HG03066 (cell line): Measurements from ENCODE around the gene PTPRD.

Experiments
- ATAC-seq: cut with Tn5 transposase; IDR thresholded peaks from one replicate; pipeline ENCODE4 v1.9.1; 2021; ENCODE audit warnings: low read depth; ENCODE audit not compliant: unreplicated experiment

Gene PTPRD

DNA sequence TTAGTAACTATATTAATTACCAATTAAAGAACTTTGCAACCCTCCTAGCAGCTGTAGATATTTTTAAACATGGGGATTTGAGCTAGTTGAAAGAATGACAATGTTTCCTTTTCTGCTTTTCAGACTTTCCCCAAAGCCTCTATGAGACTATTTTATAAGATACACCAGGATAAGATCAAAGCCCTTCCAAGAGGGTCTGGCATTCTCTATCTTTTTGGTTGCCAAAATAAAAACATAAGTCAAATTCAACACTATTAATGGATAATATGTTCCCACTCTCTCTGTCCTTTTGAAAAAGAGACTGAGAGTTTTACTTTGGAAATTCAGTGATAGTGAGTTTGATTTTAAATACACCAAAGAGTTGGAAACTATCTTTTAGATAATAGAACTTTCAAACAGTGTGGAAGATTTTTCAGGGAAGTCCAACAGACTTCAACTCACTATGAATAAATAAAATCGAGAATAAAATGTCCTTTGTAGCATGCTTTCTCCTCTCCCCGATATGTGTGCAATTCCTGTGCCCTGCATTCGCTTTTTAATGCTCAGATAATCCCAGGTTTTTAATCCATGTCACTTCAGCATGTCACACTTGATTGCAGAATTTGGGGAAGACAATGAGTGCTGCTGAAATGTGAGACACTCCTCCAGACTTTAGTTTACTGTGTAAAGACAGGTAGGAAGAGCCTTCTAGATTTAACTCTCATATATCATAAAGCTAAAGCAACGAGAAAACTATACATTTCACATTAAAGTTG is 1717.5 kb downstream of the PTPRD start:
- no peak for ATAC-seq

DNA sequence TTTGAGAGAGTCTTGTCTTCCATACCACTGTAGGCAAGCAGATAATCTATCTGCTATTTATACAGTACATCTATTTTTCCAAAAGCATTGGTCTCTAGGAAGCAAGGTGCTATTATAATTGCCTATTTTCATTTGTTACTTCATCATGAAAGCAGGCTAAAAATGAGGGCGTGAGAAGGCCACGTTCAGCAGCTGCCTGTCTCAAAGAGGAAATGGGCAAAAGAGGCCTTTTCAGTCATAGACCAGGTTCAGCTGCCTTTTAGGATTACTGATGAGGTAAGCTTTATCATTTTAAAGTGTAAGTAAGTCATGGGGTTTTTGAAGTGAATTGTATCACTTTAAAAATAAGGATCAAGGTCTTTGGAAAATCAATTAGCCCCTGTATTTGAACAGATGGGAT is 1722.1 kb downstream of the PTPRD start:
- no peak for ATAC-seq

DNA sequence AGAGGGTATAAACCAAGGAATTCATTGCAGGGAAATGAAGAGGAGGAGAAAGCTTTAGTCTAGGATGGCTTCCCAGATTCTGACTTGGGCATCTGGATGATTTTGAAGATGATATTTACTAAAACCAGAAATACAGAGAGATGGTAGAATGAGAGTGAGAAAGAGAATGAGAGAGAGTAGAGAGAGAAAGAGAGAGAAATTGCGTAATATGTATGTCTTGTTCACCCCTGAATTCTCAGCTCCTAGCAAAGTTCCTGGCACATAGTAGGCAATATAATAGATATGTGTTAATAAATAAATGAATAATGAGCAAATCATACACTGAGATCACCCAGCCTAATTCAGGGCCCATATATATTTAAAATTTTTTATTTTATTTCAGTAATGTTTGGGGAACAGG is 1723.7 kb downstream of the PTPRD start:
- ATAC-seq = no peak

DNA sequence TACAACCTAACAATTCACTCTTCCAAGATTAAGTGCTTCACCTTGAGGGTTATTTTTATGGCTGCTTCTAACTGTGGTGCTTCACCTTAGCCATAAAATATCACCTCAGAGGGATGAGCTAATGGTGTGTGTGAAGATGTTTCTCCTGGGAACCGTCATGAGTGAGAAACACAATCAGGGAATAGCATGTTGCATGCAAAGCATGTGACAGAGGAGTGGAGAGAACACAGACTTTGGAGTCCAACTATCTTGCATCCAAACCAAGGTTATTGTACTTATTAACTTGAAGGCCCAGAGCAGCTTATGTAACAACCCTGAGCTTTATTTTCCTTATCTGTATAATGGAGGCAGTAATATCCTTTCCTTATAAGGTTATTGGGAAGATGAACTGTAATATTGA is 1724.2 kb downstream of the PTPRD start:
- ATAC-seq = no peak

DNA sequence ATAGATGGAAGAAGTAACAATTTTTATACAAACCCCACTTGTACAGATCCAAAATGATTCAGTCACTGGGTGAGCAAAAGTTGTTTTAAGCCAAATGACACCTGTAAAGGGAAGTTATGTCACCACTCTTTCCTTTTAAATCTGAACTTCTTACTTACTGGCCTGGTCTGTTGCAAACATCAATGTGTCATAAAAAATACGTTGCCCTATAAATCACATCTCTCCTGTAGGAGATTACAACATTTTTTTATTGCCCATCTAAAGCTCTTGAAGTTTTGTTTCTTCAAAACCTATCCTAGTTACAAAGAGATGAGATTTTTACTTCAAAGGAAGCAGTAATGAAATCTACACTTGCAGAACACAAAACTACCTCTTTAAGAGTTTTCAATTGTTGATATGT is 1725.4 kb downstream of the PTPRD start:
- no peak for ATAC-seq

DNA sequence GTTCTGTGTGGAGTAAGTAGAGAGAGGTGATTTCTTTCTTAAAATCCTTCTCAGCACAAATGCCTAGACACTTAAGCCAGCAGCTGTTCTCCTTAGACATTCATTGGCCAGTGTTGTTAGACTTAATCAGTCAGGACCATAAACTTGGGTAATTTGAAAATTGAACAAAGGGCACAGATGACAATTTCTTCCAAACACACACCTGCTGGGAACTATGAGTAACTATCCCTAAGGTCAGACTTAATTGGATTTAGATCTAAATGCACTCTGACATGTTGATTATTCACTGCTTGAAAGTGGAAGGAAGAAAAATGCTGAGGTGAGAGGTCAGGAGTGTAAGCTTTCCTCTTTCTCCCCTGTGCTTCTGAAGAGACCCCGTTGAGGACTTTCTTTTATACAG is 1729.5 kb downstream of the PTPRD start:
- no peak for ATAC-seq

DNA sequence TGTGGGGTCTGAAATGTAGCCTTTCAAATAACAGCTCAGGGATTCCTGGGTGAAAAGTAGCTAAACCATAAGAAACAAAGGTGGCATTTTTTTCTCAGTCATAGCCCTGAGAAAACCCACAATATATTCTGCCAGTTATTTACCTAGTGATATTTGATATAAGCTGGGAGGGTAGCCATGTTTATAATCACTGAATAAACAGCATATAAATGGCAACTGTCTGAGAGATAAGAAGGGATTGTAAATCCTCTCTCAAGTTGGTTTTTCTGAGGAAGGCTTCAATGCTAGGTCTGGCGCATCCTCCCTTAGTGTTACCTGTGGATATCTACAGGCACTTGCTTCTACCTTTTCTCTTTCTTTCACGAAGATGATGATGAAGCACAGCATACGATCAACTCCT is 1732.7 kb downstream of the PTPRD start:
- ATAC-seq = no peak

DNA sequence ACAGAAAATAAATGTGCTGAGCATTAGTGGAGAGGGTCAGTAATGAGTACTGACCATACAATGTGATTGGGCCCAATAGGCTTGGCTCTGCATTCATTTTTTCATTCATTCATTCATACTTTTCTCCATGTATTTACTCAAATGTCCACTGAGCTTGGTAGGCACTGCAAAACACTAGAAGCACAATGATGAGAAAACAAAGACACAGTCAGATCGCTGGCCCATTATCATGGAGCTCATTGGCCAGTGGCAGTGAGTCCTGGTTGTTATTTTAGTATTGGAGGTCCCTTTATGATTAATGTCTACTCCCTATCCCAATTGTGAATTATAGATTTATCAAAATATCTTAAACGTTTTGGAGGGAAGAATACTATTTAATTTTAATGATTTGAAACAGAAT is 1733.5 kb downstream of the PTPRD start:
- ATAC-seq = no peak

DNA sequence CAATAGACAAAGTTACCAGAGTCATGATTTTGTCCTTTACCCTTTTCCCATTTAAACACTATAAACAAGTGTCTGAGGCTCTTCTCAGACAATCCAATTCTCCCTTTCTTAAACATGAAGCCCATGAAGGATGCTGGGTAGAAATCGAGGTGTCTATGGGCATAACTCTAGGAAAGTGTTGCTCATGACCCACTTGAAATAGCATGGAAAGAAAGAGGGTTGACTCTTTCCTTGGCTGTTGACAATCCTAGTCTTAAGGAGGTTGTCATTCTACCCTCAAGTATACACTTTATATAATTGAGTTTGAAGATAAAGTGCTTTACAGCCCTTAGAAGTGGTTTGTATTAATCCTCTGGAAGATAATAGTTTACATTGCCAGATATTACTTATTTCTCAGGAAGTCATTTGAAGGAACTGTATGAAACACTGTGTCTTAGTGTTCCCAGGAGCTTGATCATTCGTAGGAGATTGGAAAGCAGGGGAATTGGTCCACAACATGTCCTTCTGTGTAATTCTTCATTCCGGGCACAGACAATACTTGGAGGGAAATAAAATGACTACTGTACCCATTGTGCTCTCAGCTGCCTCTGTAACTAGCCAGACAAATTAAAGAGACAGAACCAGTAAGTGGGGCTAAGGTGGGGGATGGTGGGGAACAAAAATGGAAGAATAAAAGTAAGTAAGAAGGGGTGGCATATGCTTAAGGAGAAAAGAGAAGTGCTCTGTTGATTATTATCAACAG is 1734.9 kb downstream of the PTPRD start:
- ATAC-seq = no peak

DNA sequence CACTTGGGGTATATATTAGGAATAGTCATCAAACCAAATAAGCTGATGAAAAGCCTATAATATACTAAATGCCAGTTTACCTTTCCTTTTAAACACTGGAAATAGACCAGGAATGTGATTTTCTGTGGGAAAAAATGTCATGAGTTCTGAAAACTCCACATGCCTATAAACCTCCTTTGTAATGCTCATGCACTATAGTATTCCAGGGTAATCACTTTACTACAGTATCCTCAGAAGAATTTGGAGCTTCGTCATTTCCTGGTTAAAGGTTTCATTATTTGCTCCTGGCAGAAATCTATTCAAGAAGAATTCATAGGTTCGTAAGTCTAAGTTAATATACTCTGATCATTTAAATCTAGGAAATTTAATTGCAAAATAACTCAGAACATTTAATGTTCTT is 1736.5 kb downstream of the PTPRD start:
- no peak for ATAC-seq

DNA sequence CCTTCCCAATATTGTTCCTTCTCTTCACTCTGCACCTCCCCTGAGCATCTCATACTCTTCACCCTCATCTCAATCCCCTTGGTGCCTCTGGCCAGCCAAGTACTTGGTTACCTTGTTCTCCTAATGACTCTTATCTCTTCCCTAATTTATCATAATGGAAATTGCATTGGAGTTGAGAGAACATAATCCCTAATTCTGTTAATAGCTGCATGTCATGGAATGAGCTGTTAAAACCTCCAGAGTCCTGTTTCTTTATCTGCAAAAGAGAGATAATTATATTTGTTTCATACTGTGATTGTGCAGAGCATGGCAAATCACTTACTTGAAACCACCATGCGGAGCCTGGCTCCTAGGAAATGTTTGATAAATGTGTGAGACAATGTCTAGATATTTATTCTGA is 1738.3 kb downstream of the PTPRD start:
- ATAC-seq = no peak

DNA sequence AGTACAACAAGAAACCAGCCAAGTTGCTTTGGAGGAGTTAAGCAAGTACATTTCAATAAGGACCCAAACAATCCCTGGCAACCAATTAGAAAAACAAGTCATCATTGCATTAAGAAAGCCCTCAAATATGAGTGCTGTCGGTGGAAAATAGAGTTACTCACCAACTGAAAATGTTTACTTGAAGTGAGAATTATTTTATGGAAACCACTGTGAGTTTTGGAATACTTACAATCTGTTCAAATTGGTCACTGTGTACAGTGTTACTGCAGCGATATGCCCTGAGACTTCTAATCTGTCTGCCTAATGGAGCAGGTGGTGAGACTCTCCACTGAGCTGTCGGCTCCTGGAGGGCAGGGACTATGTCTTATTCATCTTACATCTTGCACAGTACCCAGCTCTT is 1740.0 kb downstream of the PTPRD start:
- ATAC-seq = no peak

DNA sequence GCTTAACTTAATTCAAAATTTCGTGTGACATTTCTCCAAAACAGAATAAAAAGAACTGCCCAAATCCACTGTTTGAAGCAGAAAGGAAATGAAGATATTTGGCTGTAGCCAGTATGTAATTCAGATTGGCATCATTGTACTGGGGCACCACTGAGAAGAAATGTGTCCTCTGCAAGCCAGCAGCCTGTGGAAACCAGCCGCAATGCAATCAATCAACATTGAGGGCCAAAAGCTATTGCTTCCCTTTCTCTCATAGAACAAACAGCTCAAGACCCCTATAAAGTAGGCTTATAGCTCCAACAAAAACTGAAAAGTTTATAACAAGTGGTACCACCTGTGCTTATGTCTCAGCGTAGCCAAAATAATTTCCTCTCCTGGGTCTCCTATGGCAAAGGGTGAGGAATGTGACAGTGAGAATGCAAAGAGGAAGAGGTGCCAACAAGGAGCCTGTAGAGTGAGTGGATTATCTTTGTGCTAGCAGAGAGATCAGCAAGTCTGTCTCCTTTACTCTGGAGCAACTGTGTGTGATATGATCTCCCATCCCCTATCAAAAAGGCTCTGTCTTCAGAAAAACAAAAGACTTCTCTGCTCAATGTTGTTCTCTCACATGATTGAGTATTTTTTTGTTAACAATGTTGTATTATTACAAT is 1740.9 kb downstream of the PTPRD start:
- no peak for ATAC-seq

DNA sequence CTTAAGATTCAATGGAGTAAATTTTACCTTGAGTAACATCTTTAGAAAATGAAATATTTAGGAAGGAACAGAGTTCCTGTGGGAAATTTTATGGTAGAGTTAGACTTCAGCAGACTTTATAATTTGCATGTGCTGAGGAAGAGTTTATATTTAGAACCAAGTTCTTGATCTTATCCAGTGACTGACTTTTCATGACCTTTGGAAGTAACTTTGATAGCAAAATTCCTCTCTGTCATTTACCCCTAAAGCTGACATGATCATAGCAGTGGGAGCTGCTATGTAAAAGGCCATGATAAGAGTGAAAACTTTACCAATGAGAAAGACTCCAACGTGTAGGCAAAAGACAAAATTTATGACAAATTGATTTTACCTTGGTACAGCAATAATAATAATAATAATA is 1741.4 kb downstream of the PTPRD start:
- ATAC-seq = no peak

DNA sequence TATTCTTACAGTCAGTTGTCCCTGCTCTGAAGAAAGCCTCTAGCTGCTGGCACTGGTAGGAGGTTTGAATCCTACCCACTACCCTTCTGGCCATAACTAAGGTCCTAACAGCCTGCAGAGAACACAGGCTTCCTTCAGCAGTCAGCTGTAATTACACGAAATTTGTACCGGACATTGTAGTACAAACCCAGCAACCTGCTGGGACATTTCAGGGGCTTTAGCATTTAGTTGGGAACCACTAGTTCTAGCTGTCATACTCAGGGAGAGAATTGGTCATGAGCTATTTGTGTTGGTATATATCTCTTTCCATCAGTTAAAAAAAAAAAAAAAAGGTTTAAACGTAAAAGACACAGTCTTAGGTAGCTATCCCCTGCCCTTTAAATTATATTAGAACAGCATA is 1743.0 kb downstream of the PTPRD start:
- ATAC-seq = no peak

DNA sequence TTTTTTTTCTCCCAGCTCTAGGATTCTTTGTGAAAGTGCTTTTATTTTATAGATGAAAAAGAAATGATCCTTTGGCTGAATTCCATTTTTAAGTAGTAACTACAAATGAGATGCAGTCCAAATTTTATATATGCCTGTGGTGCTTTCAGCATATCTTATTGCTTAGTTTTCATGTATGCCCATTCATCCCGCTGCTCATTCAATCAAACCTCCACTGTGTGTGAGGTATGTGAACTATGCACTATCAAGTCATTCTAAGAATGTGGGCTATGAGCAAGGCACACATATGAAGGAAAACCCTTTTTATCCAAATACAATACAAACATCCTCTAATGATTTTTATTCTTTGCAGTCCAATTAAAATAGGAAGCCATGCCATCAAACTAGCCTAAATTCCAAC is 1744.2 kb downstream of the PTPRD start:
- ATAC-seq = no peak

DNA sequence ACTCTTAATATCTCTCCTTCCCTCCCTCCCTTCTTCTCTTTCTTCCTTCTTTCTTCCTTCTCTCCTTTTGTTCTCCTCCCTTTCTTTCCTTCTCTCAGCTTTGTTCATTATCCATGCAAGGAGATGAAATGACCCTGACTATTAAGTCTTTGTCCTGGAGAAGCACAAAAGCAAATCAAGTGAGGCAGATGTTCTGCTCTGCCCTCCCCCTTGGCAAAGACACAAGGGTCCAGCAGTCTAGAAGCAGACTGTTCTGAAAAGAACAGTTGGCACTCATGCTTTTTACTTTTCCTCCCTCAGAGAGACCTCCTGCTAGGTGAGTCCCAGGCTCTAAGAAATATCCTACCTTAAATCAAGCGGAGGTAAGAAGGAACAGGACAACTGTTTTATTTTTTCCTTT is 1745.7 kb downstream of the PTPRD start:
- ATAC-seq = no peak

DNA sequence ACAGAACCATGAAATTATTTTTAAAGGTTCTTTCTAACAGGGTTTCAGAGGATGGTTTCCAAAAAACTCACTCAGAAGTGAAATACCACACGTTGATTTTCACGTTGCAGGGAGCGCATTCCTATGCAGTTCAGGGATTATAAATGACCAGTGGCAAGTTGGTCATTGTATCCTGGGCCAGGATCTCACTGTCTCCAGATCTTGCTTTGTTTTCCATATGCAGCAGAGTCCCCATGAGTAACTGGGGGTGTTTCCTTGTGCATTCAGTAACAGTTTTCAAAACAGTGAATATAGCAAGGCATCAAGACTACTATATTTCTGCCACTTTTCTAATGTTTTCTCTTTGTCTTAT is 1748.3 kb downstream of the PTPRD start:
- ATAC-seq = no peak

DNA sequence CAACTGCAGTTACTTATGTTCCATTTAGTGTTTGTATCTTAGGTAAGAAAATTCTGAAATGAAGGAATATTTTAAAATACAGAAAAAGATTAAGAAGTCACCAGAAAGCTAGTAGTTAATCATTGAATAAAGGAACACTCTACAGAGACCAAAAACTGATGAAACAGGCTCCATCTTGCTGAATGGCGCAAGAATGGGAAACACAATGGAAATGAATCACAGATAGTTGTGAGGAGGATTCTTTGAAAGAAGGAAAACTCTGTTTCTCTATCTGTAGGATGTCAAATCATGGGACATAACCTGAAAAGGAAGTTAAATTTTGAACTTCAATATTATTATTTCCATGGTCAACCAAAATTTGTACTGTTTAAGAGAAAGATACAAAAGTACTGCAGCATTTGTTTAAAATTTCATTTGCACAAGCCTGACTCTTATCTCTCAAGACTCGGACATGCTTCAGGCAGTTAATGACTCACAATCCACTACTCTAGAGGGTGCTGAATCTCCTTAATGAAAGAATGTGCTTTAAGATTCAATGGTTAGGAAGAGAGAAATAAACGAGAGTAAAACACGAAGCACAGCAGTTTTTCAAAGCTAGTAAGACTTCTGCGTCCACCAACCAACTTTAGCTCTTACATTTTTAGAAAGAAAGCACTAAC is 1748.8 kb downstream of the PTPRD start:
- ATAC-seq = no peak

DNA sequence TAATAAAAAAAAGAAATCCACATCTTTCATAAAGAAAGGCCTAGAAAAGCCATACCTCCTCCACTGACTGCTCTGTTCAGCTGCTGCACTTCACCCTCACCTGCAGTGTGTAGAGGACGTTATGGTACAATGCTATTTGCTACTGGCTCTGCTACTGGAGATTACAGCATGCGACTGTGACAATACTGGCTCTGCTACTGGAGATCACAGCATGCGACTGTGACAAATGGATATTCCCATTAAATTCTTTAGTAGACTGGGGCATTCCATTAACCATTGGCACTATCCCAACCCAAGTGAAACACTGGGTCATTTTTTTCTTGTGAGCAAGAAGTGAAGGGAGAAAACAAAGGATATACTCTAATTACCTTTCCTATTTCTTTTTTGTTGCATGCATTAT is 1749.7 kb downstream of the PTPRD start:
- no peak for ATAC-seq

DNA sequence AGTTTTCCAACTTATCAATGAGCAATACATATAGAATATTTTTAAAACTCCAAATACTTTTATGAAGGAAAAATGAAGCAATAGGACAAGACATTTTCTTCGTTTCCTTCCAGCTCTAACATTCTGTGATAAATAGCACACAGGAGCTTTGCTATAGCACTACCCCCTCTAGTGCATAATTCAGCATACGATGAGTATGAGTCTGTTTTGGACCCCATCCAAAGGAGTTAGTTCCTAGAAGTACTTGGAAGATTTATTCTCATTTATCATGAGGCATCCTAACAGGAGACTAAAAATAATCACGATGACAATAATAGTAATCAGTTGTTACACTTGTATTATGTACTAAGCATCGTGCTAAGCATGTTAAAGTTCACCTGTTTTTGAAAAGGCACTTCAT is 1751.9 kb downstream of the PTPRD start:
- ATAC-seq = no peak
